A673 (cell line): ENCODE results near the gene GPR39.

ENCODE experiments used
- CTCF ChIP-seq: fragments of 300-800, 200-600 bp; sonication (generic); conservative IDR thresholded peaks from 2 replicates; pipeline ENCODE4 v1.5.1; 2017; ENCODE audit warnings: low read depth, mild to moderate bottlenecking, antibody characterized with exemption, low read length, moderate library complexity, mixed read lengths
- EZH2 ChIP-seq: fragments of 200-600 bp; sonication (generic); IDR thresholded peaks from 2 replicates; pipeline ENCODE4 v1.6.1; 2017; ENCODE audit warnings: borderline replicate concordance, low read depth, mild to moderate bottlenecking, mixed read lengths, antibody characterized with exemption, low read length; ENCODE audit not compliant: poor library complexity, severe bottlenecking

- TF ChIP-seq CTCF (no peak), EZH2 (no peak)
These were observed 486 bp upstream of the GPR39 start for GRCh38 chr2:132415915-132416722.
